Esophagus squamous epithelium (tissue), 5 donors: ENCODE data around the gene TLCD3B. TPM values are rescaled to one million over a fixed set of nuclear protein-coding genes. Genes with fewer than 3 reads are reported as not detected.

ENCODE experiments used
- DNase-seq: peaks from one replicate; lab custom pipeline; 2025; lab: John Stamatoyannopoulos, UW
- H3K27ac ChIP-seq, 4 donors: fragments of 200-600 bp; sonication (generic); one replicate each; pipeline ENCODE4 v1.5.1; 2016 to 2019; ENCODE audit warnings: mild to moderate bottlenecking in 1 of 4
- H3K27me3 ChIP-seq, 4 donors: fragments of 200-600 bp; sonication (generic); 1 replicate in 3 of 4; 2 replicates in 1 of 4; pipeline versions ENCODE4 v1.5.1 to v1.6.0; 2017 to 2021; ENCODE audit warnings: antibody characterized with exemption in 1 of 4
- H3K36me3 ChIP-seq, 3 donors: fragments of 200-600 bp; sonication (generic); one replicate each; pipeline ENCODE4 v1.5.1; 2016 to 2019
- H3K4me1 ChIP-seq, 3 donors: fragments of 200-600 bp; sonication (generic); one replicate each; pipeline ENCODE4 v1.5.1; 2017 to 2019
- H3K4me3 ChIP-seq, 4 donors: fragments of 200-600 bp; sonication (generic); 1 replicate in 3 of 4; 2 replicates in 1 of 4; pipeline ENCODE4 v1.5.1; 2016 to 2019; ENCODE audit warnings: mild to moderate bottlenecking in 2 of 4, moderate library complexity in 1 of 4
- H3K9me3 ChIP-seq, 3 donors: fragments of 200-600 bp; sonication (generic); one replicate each; pipeline ENCODE4 v1.5.1; 2016 to 2019
- CTCF ChIP-seq, 6 experiments: fragments of 450-650 bp in 4 of 6; fragments of 200-600 bp in 2 of 6; sonication (generic) in 2 of 6; IDR thresholded peaks; one replicate each; pipeline ENCODE4 v1.5.1; 2016 to 2019; ENCODE audit warnings: antibody characterized with exemption in 6 of 6, mild to moderate bottlenecking in 4 of 6, moderate library complexity in 4 of 6
- POLR2A ChIP-seq, 4 donors: fragments of 450-650 bp; IDR thresholded peaks; one replicate each; pipeline ENCODE4 v1.6.1; 2017; ENCODE audit warnings: antibody characterized with exemption in 4 of 4, mild to moderate bottlenecking in 4 of 4, moderate library complexity in 3 of 4
- WGBS, 2 donors: methylation state at CpG; one replicate each; pipeline ENCODE4 v1.1.5; 2018; 5-methylcytosine and 5-hydroxymethylcytosine counted together
- intact Hi-C: fragments of 100-400 bp; cut with DNase I; formaldehyde crosslinking; loops from one replicate; pipeline ENCODE4 v1.15.0; 2022
- total RNA-seq, 4 donors: library from RNA; depleted of rRNA; stranded (reverse); fragments of >200 nt; gene quantifications; one replicate each; pipeline ENCODE4 v1.1.0, GENCODE V29; 2016
- donor health status: DM: yes; HTN: yes; CAD: no.

TLCD3B gene
- total RNA-seq, 4 donors from 2014 or later = not detected

DNA sequence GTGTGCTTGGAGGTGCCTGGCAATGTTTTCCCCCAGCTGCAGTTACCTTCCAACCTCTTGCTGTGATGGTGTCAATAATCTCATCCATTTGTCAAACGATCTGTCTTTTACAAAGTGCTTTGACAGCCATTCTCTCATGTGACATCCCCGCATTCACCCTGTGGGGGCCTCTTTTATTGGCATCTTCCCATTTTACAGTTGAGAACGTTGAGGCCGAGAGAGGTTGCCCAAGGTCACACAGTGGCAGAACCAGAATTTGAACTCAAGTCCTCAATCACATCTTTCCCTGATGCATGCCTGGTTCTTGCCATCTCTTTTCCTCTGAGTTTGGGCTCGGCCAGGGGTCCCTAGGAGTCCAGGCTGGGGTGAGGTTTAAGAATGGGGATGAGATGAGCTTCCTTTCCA is 55.9 kb downstream of the TLCD3B start:
- intact Hi-C loops = no loop called here
- peaks cover 12 to 58% (median 23%) of the 10 kb centered on the region in 3 donors for H3K4me1 ChIP-seq
- H3K27me3 ChIP-seq = no peaks in the 10 kb centered on the region
- peak overlapping the region; percentile 89 to 97 (median 92) for H3K27ac ChIP-seq
- WGBS, 2 donors = 44 to 57% methylated on average over 4 to 5 of the region's 5 CpGs
- no peak for DNase-seq
- H3K9me3 ChIP-seq = no peaks in the 10 kb centered on the region
- H3K4me3 ChIP-seq = peak overlapping the region; percentile 74 to 94 (median 92)
- H3K36me3 ChIP-seq = peaks cover 13 to 48% (median 23%) of the 10 kb centered on the region in 3 donors
- no peak for TF ChIP-seq CTCF (IDR thresholded peaks at IDR 0.05)
- TF ChIP-seq POLR2A (IDR thresholded peaks at IDR 0.05) = no peak

Other genes with a start within 250 kb of the TLCD3B start
- 10 to 100 TPM; 31.0 to 46.3 (median 37.6) TPM for gene KIF22, start 240.5 kb downstream of the TLCD3B start, total RNA-seq
- 10 to 100 TPM; 87.0 to 99.0 (median 97.3) TPM for gene MAZ, start 224.7 kb downstream of the TLCD3B start, total RNA-seq
- 1 to 10 TPM in 1 of 4 donors, under 1 TPM in 2, not detected in 1; 0.40 to 1.9 (median 0.53) TPM for gene PRRT2, start 219.1 kb downstream of the TLCD3B start, total RNA-seq
- gene PAGR1, start 215.1 kb downstream of the TLCD3B start, total RNA-seq = 10 to 100 TPM; 25.4 to 37.6 (median 32.8) TPM
- 100 to 1,000 TPM in 2 of 4 donors, 10 to 100 TPM in 2; 54.0 to 133 (median 97.6) TPM for gene MVP, start 210.8 kb downstream of the TLCD3B start, total RNA-seq
- 10 to 100 TPM; 34.6 to 78.8 (median 44.6) TPM for gene CDIPT, start 168.0 kb downstream of the TLCD3B start, total RNA-seq
- gene SEZ6L2, start 131.7 kb downstream of the TLCD3B start, total RNA-seq = 1 to 10 TPM in 2 of 4 donors, under 1 TPM in 1, not detected in 1; 0.22 to 2.8 (median 1.1) TPM
- under 1 TPM in 2 of 4 donors, not detected in 2; 0.32 to 0.61 TPM for gene ASPHD1, start 130.8 kb downstream of the TLCD3B start, total RNA-seq
- 10 to 100 TPM in 3 of 4 donors, 1 to 10 TPM in 1; 8.4 to 17.2 (median 13.9) TPM for gene KCTD13, start 105.0 kb downstream of the TLCD3B start, total RNA-seq
- gene TMEM219, start 69.2 kb downstream of the TLCD3B start, total RNA-seq = 100 to 1,000 TPM in 1 of 4 donors, 10 to 100 TPM in 3; 48.0 to 119 (median 80.0) TPM
- gene TAOK2, start 57.4 kb downstream of the TLCD3B start, total RNA-seq = 10 to 100 TPM; 26.8 to 33.7 (median 30.4) TPM
- gene HIRIP3, start 35.7 kb downstream of the TLCD3B start, total RNA-seq = 10 to 100 TPM in 2 of 4 donors, 1 to 10 TPM in 2; 5.1 to 12.8 (median 9.7) TPM
- 10 to 100 TPM; 34.3 to 59.9 (median 48.0) TPM for gene INO80E, start 35.0 kb downstream of the TLCD3B start, total RNA-seq
- gene DOC2A, start 20.2 kb downstream of the TLCD3B start, total RNA-seq = under 1 TPM in 2 of 4 donors, not detected in 2; 0.50 to 0.76 TPM
- gene C16orf92, start 8.1 kb downstream of the TLCD3B start, total RNA-seq = not detected
- 1,000 to 10,000 TPM; 1,024 to 1,551 (median 1,380) TPM for gene ALDOA, start 34.5 kb upstream of the TLCD3B start, total RNA-seq
- 100 to 1,000 TPM in 1 of 4 donors, 10 to 100 TPM in 3; 67.9 to 100 (median 78.4) TPM for gene PPP4C, start 44.7 kb upstream of the TLCD3B start, total RNA-seq
- 1 to 10 TPM; 1.9 to 6.2 (median 4.7) TPM for gene TBX6, start 60.7 kb upstream of the TLCD3B start, total RNA-seq
- gene YPEL3, start 64.9 kb upstream of the TLCD3B start, total RNA-seq = 100 to 1,000 TPM in 1 of 4 donors, 10 to 100 TPM in 3; 26.4 to 131 (median 63.0) TPM
- gene GDPD3, start 82.3 kb upstream of the TLCD3B start, total RNA-seq = 10 to 100 TPM; 13.4 to 41.2 (median 28.1) TPM
- gene MAPK3, start 91.9 kb upstream of the TLCD3B start, total RNA-seq = 10 to 100 TPM; 45.7 to 86.9 (median 60.8) TPM
- 10 to 100 TPM in 3 of 4 donors, 1 to 10 TPM in 1; 9.5 to 29.1 (median 23.2) TPM for gene CORO1A, start 152.3 kb upstream of the TLCD3B start, total RNA-seq
- 100 to 1,000 TPM; 190 to 623 (median 313) TPM for gene BOLA2B, start 162.4 kb upstream of the TLCD3B start, total RNA-seq
- gene SLX1A, start 162.6 kb upstream of the TLCD3B start, total RNA-seq = 10 to 100 TPM; 31.9 to 51.1 (median 46.5) TPM
- gene SULT1A3, start 168.0 kb upstream of the TLCD3B start, total RNA-seq = 10 to 100 TPM in 2 of 4 donors, 1 to 10 TPM in 2; 1.1 to 17.2 (median 7.3) TPM
- 1 to 10 TPM in 2 of 4 donors, under 1 TPM in 1, not detected in 1; 0.94 to 4.2 (median 2.4) TPM for gene NPIPB13, start 217.2 kb upstream of the TLCD3B start, total RNA-seq